ENCODE measurements around the gene TXLNA.
A peak's percentile ranks its signal among the peaks of the same experiment; 100 is the strongest.

Gene TXLNA

GRCh38 chr1:32215629-32216480 is 36.4 kb downstream of the TXLNA start:
- DNase-seq: peak; percentile 45

DNA sequence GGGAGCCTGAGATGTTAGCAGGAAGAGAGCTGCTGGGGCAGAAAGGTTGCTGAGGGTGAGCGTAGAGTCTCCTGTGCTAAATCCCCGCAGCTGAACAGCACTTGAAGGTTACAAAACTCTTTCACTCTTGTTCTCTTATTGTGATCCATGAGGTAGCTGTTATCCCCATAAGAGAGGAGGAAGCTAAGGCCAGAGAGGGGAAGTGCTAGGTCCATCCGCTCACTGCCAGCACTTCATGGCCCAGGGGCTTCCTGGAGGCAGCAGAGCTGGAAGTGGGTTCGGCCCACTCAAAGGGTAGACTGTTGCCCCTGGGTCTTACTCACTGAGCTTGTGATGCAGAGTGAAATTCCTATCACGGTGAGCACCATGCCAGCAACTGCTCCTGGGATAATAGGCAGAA is 37.1 kb downstream of the TXLNA start:
- DNase-seq: no peak

GRCh38 chr1:32219022-32219421 is 39.5 kb downstream of the TXLNA start:
- no peak for DNase-seq

- no peak for DNase-seq
These were observed 41.5 kb downstream of the TXLNA start for GRCh38 chr1:32220746-32221580.

GRCh38 chr1:32221581-32221979 is 42.1 kb downstream of the TXLNA start:
- DNase-seq: no peak

- peak; percentile 85 for DNase-seq
These were observed 42.7 kb downstream of the TXLNA start, which contains the start of the genes EIF3I and TMEM234 for GRCh38 chr1:32221980-32222755. EIF3I (plus strand) TSS chr1:32222407; CDS start chr1:32222442, 35 bp downstream. TMEM234 (minus strand) TSS chr1:32222353; CDS start chr1:32222322, 31 bp downstream.

GRCh38 chr1:32223683-32224082 is 44.2 kb downstream of the TXLNA start:
- no peak for DNase-seq

DNA sequence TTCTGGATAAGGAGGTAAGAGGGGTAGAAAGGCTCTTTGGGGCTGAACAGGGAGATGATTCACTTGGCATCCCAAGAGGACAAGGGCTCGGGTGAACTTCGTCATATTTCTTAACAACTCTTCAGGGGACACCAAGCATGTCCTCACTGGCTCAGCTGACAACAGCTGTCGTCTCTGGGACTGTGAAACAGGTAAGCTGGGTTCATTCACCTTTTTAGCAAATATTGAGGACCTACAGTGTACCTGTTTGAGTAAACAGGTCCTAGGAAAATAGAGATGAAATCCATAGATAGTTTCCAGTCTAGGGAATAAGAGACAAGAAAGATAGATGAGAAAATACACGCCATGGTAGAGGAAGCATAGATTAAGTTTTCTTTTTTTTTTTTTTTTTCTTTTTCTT is 44.8 kb downstream of the TXLNA start:
- no peak for DNase-seq

DNA sequence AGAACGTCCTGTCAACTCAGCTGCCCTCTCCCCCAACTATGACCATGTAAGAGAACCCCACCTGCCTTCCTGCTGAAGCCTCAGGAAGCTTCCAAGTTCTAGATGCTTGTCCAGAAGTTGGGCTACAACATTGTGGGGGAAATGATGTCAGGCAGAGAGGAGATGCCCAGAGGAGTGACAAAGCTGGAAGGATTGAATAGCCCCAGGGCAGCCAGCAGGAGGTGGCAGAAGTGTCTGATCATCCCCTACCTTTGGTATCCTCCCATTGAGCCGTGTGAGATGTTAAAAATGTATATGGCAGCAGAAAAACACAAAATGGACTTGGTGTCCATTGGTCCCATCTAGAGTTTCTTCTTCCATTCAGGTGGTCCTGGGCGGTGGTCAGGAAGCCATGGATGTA is 49.3 kb downstream of the TXLNA start:
- DNase-seq: no peak

DNA sequence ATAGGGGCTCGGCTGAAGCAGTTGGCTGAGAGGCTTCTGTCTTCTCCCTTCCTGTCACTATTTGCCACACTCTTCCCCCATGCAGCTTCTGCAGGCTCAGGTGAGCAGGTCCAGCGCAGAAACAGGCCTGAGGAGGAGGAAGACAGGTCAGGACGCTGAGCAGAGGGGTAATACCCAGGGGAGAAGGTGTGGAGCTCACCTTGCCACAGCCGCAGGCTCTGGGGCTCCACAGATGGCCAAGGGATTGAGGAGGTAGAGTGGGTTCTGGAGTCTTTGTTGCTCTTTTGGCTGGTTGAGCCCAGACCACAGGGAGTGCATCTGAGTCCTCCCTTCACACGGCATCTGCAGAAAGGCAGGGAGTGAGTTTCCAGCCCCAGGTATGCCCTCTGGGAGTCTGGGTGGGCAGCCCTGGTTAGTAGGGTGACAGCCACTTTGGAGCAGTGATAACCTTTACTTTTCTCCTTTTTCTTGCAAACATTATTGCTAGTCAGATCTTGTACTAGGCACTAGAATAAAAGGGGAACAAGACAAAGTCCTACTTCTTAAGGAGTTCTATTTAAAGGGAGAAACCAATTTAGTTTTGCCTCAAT is 52.5 kb downstream of the TXLNA start:
- no peak for DNase-seq

- no peak for DNase-seq
These were observed 53.3 kb downstream of the TXLNA start for GRCh38 chr1:32232558-32233304.

DNA sequence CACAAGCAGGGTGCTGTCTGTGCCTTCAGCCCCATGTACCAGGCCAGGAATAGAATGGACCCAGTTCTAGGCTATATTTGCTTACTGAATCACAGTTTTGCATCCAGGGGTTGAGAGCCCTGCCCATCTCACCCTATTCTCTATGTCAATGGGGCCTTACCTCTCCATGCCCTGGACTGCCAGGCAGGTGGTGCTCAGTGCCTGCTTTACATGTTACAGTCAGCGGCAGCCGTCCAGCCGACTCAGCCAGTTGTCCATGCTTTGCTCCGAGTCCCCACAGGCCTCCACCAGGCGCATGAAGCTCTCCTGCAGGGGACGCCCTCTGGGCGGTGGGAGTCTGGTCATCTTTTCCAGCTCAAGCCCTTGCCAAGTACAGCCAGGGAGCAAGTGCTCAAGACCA is 55.3 kb downstream of the TXLNA start:
- no peak for DNase-seq

DNA sequence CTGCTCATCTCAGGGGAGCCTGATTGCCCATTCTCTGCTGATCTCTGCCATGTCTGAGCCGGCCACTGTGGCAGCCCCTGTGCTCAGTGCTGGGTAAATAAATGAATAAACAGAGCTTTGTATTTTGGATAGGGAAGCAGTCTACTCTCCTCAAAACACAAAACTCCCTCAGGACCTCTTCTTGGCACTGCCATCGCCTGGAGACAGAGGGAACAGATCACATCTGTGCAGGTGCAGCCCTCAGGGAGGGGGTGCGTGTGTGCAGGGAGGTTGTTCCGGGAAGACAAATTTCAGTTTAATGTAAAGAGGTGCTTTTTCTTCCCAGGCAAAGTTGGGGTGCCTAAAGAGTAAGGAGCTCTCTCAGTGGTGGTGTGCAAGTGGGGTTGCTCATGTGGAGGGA is 59.9 kb downstream of the TXLNA start:
- DNase-seq: no peak

DNA sequence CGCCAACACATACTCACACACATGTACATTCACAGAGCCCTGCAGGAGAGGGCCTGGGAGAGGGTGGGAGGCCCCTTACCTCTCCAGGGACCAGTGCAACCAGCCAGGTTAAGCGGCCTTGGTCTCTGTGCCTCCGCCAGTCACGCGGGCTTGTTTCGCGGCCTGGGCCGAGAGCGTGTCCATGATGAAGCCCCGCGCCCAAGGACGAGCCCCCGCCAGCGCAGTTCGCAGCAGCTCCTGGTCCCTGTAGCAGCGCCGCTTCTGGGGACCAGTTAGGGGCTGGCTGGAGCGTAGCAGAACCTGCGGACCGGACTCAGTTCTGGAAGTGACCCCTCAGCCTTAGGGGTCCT is 60.3 kb downstream of the TXLNA start:
- no peak for DNase-seq

- DNase-seq: peak; percentile 51
These were observed 60.9 kb downstream of the TXLNA start for GRCh38 chr1:32240140-32240951.

GRCh38 chr1:32241001-32241763 is 61.7 kb downstream of the TXLNA start:
- DNase-seq: no peak

- no peak for DNase-seq
These were observed 62.9 kb downstream of the TXLNA start for GRCh38 chr1:32242341-32242851.

DNA sequence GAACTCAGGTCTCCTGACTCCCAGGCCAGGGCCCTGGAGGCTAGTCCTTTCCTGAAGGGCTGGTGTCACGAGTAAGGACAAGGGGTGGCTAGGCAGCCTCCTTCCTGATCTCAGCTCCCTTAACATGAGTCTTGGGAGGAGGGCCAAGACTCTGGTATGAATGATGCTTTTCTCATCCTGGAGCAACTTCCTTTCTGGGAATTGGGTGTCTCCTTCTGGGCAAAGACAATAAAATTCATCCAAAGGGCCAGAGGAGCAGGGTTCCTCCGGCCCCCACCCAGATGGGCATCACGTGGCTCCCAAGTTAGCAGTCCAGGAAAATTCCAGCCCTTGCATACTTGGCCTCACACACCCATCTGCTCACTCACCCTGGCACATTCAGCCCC is 67.4 kb downstream of the TXLNA start, which contains the start of gene FAM167B:
TSS of gene FAM167B (plus strand) at position 335 of the 386 bp plus-strand sequence. CDS start 200 bp downstream, outside the sequence.
- no peak for DNase-seq

DNA sequence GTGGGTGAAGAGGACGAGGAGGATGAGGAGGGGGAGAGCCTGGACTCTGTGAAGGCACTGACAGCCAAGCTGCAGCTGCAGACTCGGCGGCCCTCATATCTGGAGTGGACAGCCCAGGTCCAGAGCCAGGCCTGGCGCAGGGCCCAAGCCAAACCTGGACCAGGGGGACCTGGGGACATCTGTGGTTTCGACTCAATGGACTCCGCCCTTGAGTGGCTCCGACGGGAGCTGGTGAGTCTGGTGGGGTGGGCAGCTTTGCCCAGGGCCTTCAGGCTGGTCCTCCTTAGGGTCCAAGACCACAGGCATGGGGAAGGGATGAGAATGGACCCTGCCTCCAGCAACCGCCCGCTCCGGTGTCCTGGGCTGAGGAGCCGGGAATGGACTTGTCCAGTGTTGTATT is 68.0 kb downstream of the TXLNA start:
- no peak for DNase-seq
